SU-DHL-6 (cell line): Measurements from ENCODE around the gene CYB561A3.

Experiments used
- EZH2phosphoT487 ChIP-seq: fragments of 200-600 bp; sonication (generic), shearing (Covaris generic); conservative IDR thresholded peaks from 2 replicates; pipeline ENCODE4 v1.6.1; 2018; ENCODE audit warnings: mild to moderate bottlenecking, antibody characterized with exemption, low read length, moderate library complexity, mixed read lengths
- TF ChIP-seq, protein P1 (sequence below): fragments of 200-600 bp; sonication (generic); IDR thresholded peaks from one replicate; pipeline ENCODE4 v1.5.1; 2017; ENCODE audit warnings: antibody characterized with exemption, mild to moderate bottlenecking, low read length, moderate library complexity; ENCODE audit not compliant: insufficient read depth, poor library complexity, severe bottlenecking

DNA sequence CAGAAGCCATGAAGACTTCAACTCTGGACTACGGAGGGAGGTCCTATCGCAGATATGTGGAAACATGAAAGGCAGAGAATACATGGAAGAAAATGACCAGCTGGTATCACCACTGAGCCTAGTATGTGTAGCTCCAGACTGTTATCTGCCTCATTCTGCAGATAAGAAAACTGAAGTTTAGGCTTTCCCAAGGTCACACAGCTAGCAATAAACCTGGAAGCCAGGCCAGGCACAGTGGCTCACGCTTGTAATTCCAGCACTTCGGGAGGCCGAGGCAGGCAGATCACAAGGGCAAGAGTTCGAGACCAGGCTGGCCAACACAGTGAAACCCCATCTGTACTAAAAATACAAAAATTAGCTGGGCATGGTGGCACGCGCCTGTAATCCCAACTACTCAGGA lies 50.9 kb downstream of the CYB561A3 start:
- TF ChIP-seq, protein P1, sequence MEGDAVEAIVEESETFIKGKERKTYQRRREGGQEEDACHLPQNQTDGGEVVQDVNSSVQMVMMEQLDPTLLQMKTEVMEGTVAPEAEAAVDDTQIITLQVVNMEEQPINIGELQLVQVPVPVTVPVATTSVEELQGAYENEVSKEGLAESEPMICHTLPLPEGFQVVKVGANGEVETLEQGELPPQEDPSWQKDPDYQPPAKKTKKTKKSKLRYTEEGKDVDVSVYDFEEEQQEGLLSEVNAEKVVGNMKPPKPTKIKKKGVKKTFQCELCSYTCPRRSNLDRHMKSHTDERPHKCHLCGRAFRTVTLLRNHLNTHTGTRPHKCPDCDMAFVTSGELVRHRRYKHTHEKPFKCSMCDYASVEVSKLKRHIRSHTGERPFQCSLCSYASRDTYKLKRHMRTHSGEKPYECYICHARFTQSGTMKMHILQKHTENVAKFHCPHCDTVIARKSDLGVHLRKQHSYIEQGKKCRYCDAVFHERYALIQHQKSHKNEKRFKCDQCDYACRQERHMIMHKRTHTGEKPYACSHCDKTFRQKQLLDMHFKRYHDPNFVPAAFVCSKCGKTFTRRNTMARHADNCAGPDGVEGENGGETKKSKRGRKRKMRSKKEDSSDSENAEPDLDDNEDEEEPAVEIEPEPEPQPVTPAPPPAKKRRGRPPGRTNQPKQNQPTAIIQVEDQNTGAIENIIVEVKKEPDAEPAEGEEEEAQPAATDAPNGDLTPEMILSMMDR = no peak
- TF ChIP-seq EZH2phosphoT487 = no peak
